Gastrocnemius medialis (tissue), 4 donors: ENCODE results near the gene GTF3C1. TPM values are rescaled to one million over a fixed set of nuclear protein-coding genes. Genes with fewer than 3 reads are reported as not detected.

Experiments
- ATAC-seq, 2 donors: fragments of 150-250 bp; one replicate each; pipeline ENCODE4 v1.9.1; 2016
- DNase-seq, 2 donors: peaks; one replicate each; pipeline ENCODE4 v3.0.0-alpha.2; 2019
- H3K27ac ChIP-seq, 4 donors: fragments of 200-600 bp; sonication (generic); 1 replicate in 1 of 4; 2 replicates in 3 of 4; pipeline ENCODE4 v1.5.1; 2016 to 2018; ENCODE audit warnings: mild to moderate bottlenecking in 2 of 4, moderate library complexity in 1 of 4
- H3K27me3 ChIP-seq, 3 donors: fragments of 200-600 bp; sonication (generic) in 2 of 3; 1 replicate in 1 of 3; 2 replicates in 2 of 3; pipeline versions ENCODE4 v1.5.1 to v1.6.0; 2016 to 2019; ENCODE audit warnings: mild to moderate bottlenecking in 1 of 3, moderate library complexity in 1 of 3
- H3K36me3 ChIP-seq, 2 donors: fragments of 200-600 bp; sonication (generic) in 1 of 2; one replicate each; pipeline ENCODE4 v1.5.1; 2017 to 2018
- H3K4me1 ChIP-seq, 2 donors: fragments of 200-600 bp; sonication (generic) in 1 of 2; one replicate each; pipeline ENCODE4 v1.5.1; 2016 to 2017; ENCODE audit warnings: mild to moderate bottlenecking in 2 of 2
- H3K4me3 ChIP-seq, 4 donors: fragments of 200-600 bp; sonication (generic) in 3 of 4; 1 replicate in 1 of 4; 2 replicates in 3 of 4; pipeline ENCODE4 v1.5.1; 2016 to 2019; ENCODE audit warnings: mild to moderate bottlenecking in 2 of 4
- H3K9me3 ChIP-seq, 3 donors: fragments of 200-600 bp; sonication (generic) in 2 of 3; 1 replicate in 1 of 3; 2 replicates in 2 of 3; pipeline ENCODE4 v1.5.1; 2016 to 2019
- POLR2A ChIP-seq, 2 donors: fragments of 450-650 bp; IDR thresholded peaks; one replicate each; pipeline ENCODE4 v1.6.1; 2017; ENCODE audit warnings: antibody characterized with exemption in 2 of 2, mild to moderate bottlenecking in 2 of 2, moderate library complexity in 2 of 2
- in situ Hi-C, 4 donors: fragments of 200-750 bp; cut with MboI; loops; one replicate each; pipeline versions ENCODE4 v1.15.0 to v1.8.0; 2017; ENCODE audit warnings: low sequenced_read_pairs in 4 of 4
- intact Hi-C: fragments of 100-400 bp; cut with DNase I; formaldehyde crosslinking; loops from one replicate; pipeline ENCODE4 v1.15.1; 2023; ENCODE audit warnings: low total_unique reads
- total RNA-seq, 4 donors: library from RNA; depleted of rRNA; stranded (reverse); fragments of >200 nt; gene quantifications; one replicate each; pipeline versions ENCODE4 v1.1.0 to v1.2.3, GENCODE V29; 2016
- TF ChIP-seq, protein P1 (sequence below), 5 experiments: fragments of 450-650 bp in 3 of 5; fragments of 200-600 bp in 2 of 5; sonication (generic) in 2 of 5; IDR thresholded peaks in 4 of 5; conservative IDR thresholded peaks in 1 of 5; 1 replicate in 4 of 5; 2 replicates in 1 of 5; pipeline ENCODE4 v1.5.1; 2016 to 2019; ENCODE audit warnings: antibody characterized with exemption in 5 of 5, mild to moderate bottlenecking in 3 of 5, moderate library complexity in 3 of 5

Gene GTF3C1, protein sequence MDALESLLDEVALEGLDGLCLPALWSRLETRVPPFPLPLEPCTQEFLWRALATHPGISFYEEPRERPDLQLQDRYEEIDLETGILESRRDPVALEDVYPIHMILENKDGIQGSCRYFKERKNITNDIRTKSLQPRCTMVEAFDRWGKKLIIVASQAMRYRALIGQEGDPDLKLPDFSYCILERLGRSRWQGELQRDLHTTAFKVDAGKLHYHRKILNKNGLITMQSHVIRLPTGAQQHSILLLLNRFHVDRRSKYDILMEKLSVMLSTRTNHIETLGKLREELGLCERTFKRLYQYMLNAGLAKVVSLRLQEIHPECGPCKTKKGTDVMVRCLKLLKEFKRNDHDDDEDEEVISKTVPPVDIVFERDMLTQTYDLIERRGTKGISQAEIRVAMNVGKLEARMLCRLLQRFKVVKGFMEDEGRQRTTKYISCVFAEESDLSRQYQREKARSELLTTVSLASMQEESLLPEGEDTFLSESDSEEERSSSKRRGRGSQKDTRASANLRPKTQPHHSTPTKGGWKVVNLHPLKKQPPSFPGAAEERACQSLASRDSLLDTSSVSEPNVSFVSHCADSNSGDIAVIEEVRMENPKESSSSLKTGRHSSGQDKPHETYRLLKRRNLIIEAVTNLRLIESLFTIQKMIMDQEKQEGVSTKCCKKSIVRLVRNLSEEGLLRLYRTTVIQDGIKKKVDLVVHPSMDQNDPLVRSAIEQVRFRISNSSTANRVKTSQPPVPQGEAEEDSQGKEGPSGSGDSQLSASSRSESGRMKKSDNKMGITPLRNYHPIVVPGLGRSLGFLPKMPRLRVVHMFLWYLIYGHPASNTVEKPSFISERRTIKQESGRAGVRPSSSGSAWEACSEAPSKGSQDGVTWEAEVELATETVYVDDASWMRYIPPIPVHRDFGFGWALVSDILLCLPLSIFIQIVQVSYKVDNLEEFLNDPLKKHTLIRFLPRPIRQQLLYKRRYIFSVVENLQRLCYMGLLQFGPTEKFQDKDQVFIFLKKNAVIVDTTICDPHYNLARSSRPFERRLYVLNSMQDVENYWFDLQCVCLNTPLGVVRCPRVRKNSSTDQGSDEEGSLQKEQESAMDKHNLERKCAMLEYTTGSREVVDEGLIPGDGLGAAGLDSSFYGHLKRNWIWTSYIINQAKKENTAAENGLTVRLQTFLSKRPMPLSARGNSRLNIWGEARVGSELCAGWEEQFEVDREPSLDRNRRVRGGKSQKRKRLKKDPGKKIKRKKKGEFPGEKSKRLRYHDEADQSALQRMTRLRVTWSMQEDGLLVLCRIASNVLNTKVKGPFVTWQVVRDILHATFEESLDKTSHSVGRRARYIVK (N-terminal part only)
- 100 to 1,000 TPM in 1 of 4 donors, 10 to 100 TPM in 3; 52.0 to 108 (median 67.8) TPM for total RNA-seq

DNA sequence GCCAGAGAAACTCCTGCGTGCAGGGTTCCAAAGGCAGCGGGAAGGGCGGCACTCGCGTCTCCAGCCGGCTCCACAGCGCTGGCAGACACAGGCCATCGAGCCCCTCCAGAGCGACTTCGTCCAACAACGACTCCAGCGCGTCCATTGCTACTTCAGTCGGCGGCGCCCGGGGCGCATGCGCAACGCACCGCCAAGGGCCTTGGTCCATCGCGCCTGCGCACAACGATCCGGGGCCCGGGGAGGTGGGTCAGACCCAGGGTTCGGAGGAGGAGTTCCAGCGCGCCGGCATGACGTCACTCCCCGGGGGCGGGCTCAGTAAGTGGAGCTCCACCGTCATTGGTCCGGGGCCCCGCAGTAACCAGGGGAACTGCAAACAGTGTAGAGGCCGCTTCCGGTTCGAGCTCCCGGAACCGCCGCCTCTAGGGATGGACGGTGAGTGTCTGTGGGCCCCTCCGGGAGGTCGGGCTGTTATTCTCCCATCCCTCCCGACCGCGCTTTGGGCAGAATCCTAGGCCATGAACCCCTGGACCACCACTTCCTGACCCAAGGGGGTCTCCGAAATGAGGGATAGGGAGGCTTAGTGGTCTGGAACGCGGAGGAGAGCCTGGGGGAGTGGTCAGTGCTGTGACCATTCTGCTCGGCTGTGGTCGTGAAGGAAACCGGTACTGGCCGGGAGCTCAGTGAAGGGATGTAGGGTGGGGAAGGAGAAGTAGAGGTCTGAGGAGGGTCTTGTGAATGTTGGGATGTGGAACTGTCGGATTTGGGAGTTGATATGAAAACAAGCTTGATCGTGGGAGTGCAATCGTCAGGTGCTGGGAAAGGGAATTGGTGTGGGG, at the start of gene GTF3C1, which contains the start of gene KATNIP:
TSS of gene GTF3C1 (minus strand) at position 168 of the 836 bp plus-strand sequence. CDS start at position 145, 23 bp downstream.
TSS of gene KATNIP (plus strand) at position 399 of the 836 bp plus-strand sequence. CDS start at position 426, 27 bp downstream.
- no peaks in the 10 kb centered on the region for H3K9me3 ChIP-seq

GRCh38 chr16:27598931-27599565, 49.3 kb upstream of the GTF3C1 start:
- H3K27me3 ChIP-seq, result no peaks in the 10 kb centered on the region
- H3K27ac ChIP-seq, result no peak overlapping the region
- TF ChIP-seq POLR2A (IDR thresholded peaks at IDR 0.05), result no peak
- TF ChIP-seq, protein P1, sequence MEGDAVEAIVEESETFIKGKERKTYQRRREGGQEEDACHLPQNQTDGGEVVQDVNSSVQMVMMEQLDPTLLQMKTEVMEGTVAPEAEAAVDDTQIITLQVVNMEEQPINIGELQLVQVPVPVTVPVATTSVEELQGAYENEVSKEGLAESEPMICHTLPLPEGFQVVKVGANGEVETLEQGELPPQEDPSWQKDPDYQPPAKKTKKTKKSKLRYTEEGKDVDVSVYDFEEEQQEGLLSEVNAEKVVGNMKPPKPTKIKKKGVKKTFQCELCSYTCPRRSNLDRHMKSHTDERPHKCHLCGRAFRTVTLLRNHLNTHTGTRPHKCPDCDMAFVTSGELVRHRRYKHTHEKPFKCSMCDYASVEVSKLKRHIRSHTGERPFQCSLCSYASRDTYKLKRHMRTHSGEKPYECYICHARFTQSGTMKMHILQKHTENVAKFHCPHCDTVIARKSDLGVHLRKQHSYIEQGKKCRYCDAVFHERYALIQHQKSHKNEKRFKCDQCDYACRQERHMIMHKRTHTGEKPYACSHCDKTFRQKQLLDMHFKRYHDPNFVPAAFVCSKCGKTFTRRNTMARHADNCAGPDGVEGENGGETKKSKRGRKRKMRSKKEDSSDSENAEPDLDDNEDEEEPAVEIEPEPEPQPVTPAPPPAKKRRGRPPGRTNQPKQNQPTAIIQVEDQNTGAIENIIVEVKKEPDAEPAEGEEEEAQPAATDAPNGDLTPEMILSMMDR (IDR thresholded peaks at IDR 0.05 in 4 of 5, conservative IDR thresholded peaks at IDR 0.05 in 1 of 5), result no peak
- in situ Hi-C loops (no loop called here), intact Hi-C loops (no loop called here)
- DNase-seq (no peak), ATAC-seq (no peak)
- no peaks in the 10 kb centered on the region for H3K36me3 ChIP-seq
- no peak overlapping the region for H3K4me3 ChIP-seq
- no peaks in the 10 kb centered on the region for H3K4me1 ChIP-seq
- H3K9me3 ChIP-seq, result no peaks in the 10 kb centered on the region

More for the DNA sequence above, at the start of gene GTF3C1, which contains the start of gene KATNIP:
- H3K4me1 ChIP-seq, result peaks cover 35 to 36% of the 10 kb centered on the region in 2 donors
- intact Hi-C loops (loop anchor here (2.0 to 5.0 kb wide), 3 partner anchors 53 to 348 kb away; partner anchors contain the start of gene KDM8), in situ Hi-C loops (loop anchor here in 1 of 4 donors (25.0 kb wide), 1 partner anchor 338 kb away; the partner anchor contains the start of gene KDM8)
- no peaks in the 10 kb centered on the region for H3K27me3 ChIP-seq
- peak; percentile 82 for TF ChIP-seq POLR2A (IDR thresholded peaks at IDR 0.05)
- TF ChIP-seq, protein P1 (IDR thresholded peaks at IDR 0.05 in 4 of 5, conservative IDR thresholded peaks at IDR 0.05 in 1 of 5), result no peak
- H3K27ac ChIP-seq, result peak within 1 kb of the TSS; percentile 83 to 91 (median 88)
- DNase-seq (peak; percentile 99 to 100), ATAC-seq (peak; percentile 94 to 97)
- peaks cover 0 to 6% of the 10 kb centered on the region in 2 donors for H3K36me3 ChIP-seq
- H3K4me3 ChIP-seq, result peak within 1 kb of the TSS; percentile 84 to 99 (median 98)

DNA sequence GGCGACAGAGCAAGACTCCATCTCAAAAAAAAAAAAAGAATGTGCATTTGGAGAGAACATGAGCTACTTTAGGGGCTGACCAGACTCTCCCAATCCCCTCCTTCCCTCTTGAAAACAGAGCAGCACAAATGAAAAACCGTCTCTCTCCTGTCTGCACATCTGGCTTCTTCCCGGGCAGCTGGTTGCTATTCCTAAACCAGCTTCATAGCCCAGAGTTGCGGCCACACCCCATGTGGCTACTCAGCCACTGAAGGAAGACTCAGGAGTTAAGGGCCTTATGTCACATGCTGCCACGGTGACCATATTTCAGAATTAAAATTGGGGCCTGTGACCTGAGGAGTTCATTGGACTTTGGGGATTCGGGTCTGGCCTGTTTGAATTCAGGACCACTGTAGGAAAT, 48.5 kb upstream of the GTF3C1 start:
- ATAC-seq (no peak), DNase-seq (no peak)
- Histone ChIP-seq H3K4me1 (no peaks in the 10 kb centered on the region), H3K9me3 (no peaks in the 10 kb centered on the region), H3K27me3 (no peaks in the 10 kb centered on the region), H3K27ac (no peak overlapping the region), H3K4me3 (no peak overlapping the region), H3K36me3 (no peaks in the 10 kb centered on the region)
- TF ChIP-seq POLR2A (IDR thresholded peaks at IDR 0.05), result no peak
- TF ChIP-seq, protein P1 (IDR thresholded peaks at IDR 0.05 in 4 of 5, conservative IDR thresholded peaks at IDR 0.05 in 1 of 5), result no peak
- intact Hi-C loops, result no loop called here
- in situ Hi-C loops, result no loop called here
